Adipocyte (in vitro differentiated cells): ENCODE data around the gene C2orf80.
A peak's percentile ranks its signal among the peaks of the same experiment; 100 is the strongest.
"Not testable (repeated sequence)": the region's sequence is repeated elsewhere in the genome, so short reads cannot be mapped to it uniquely, and the experiment has no call there.

ENCODE experiments used
- DNase-seq: peaks from one replicate; pipeline ENCODE4 v3.0.0-alpha.2; 2015; ENCODE audit warnings: low read depth
- H3K27me3 ChIP-seq: replicated peaks from 2 replicates; pipeline ENCODE4 v1.7.0; 2013; ENCODE audit warnings: mild to moderate bottlenecking, low read length, moderate library complexity; ENCODE audit not compliant: control insufficient read depth, insufficient read depth
- H3K36me3 ChIP-seq: 2 replicates; pipeline ENCODE4 v1.7.0; 2013; ENCODE audit warnings: low read length, mild to moderate bottlenecking, moderate library complexity; ENCODE audit not compliant: control insufficient read depth, insufficient read depth, severe bottlenecking
- H3K4me1 ChIP-seq: 2 replicates; pipeline ENCODE4 v1.7.0; 2013; ENCODE audit warnings: mild to moderate bottlenecking, low read length, moderate library complexity; ENCODE audit not compliant: control insufficient read depth, insufficient read depth
- H3K4me3 ChIP-seq: 2 replicates; pipeline ENCODE4 v1.7.0; 2013; ENCODE audit warnings: mild to moderate bottlenecking, low read length, moderate library complexity
- H3K9ac ChIP-seq: 2 replicates; pipeline ENCODE4 v1.7.0; 2013; ENCODE audit warnings: mild to moderate bottlenecking, low read length, moderate library complexity
- H3K9me3 ChIP-seq: 2 replicates; pipeline ENCODE4 v1.7.0; 2013; ENCODE audit warnings: mild to moderate bottlenecking, low read length, moderate library complexity; ENCODE audit not compliant: control insufficient read depth

Gene C2orf80

GRCh38 chr2:208129744-208130711 lies 59.8 kb downstream of the C2orf80 start, which contains the start of gene CRYGC:
Gene CRYGC (minus strand): TSS chr2:208129828. CDS start chr2:208129792, 36 bp downstream.
- DNase-seq, result no peak
- Histone ChIP-seq H3K36me3 (no peaks in the 10 kb centered on the region), H3K4me1 (no peaks in the 10 kb centered on the region), H3K9ac (no peak within 1 kb of the TSS), H3K27me3 (peaks cover 26% of the 10 kb centered on the region), H3K9me3 (no peaks in the 10 kb centered on the region), H3K4me3 (no peak within 1 kb of the TSS)

- H3K4me1 ChIP-seq, result no peaks in the 10 kb centered on the region
- no peaks in the 10 kb centered on the region for H3K36me3 ChIP-seq
- DNase-seq, result no peak
- H3K4me3 ChIP-seq, result no peak overlapping the region
- peaks cover 37% of the 10 kb centered on the region for H3K27me3 ChIP-seq
- H3K9me3 ChIP-seq, result no peaks in the 10 kb centered on the region
- H3K9ac ChIP-seq, result no peak overlapping the region
Measured at GRCh38 chr2:208128136-208128535, 61.7 kb downstream of the C2orf80 start.

- Histone ChIP-seq H3K9ac (no peak overlapping the region), H3K9me3 (no peaks in the 10 kb centered on the region), H3K27me3 (peaks cover 37% of the 10 kb centered on the region), H3K36me3 (no peaks in the 10 kb centered on the region), H3K4me1 (no peaks in the 10 kb centered on the region), H3K4me3 (no peak overlapping the region)
- DNase-seq, result no peak
Measured at GRCh38 chr2:208127090-208127489, 62.7 kb downstream of the C2orf80 start.

GRCh38 chr2:208125251-208125650 lies 64.6 kb downstream of the C2orf80 start:
- no peak for DNase-seq
- Histone ChIP-seq H3K9ac (no peak overlapping the region), H3K4me1 (no peaks in the 10 kb centered on the region), H3K27me3 (peaks cover 34% of the 10 kb centered on the region), H3K36me3 (no peaks in the 10 kb centered on the region), H3K4me3 (no peak overlapping the region), H3K9me3 (no peaks in the 10 kb centered on the region)

- H3K4me1 ChIP-seq, H3K36me3 ChIP-seq, H3K9me3 ChIP-seq, H3K9ac ChIP-seq, DNase-seq: not testable (repeated sequence)
- peak within 1 kb of the TSS; percentile 33 for H3K4me3 ChIP-seq
- peaks cover 34% of the 10 kb centered on the region for H3K27me3 ChIP-seq
Measured at GRCh38 chr2:208124013-208124715, 65.7 kb downstream of the C2orf80 start, which contains the start of gene CRYGD. Gene CRYGD (minus strand): TSS chr2:208124524. CDS start chr2:208124473, 51 bp downstream.

- H3K4me3 ChIP-seq, result no peak overlapping the region
Measured at GRCh38 chr2:208122248-208122647, 67.6 kb downstream of the C2orf80 start.

GRCh38 chr2:208118918-208119317 lies 70.9 kb downstream of the C2orf80 start:
- Histone ChIP-seq H3K36me3 (no peaks in the 10 kb centered on the region), H3K9ac (no peak overlapping the region), H3K4me1 (no peaks in the 10 kb centered on the region), H3K27me3 (peaks cover 18% of the 10 kb centered on the region), H3K9me3 (no peaks in the 10 kb centered on the region), H3K4me3 (no peak overlapping the region)
- DNase-seq, result no peak

More at GRCh38 chr2:208122248-208122647, 67.6 kb downstream of the C2orf80 start:
- Histone ChIP-seq H3K9me3 (no peaks in the 10 kb centered on the region), H3K27me3 (peaks cover 26% of the 10 kb centered on the region), H3K9ac (no peak overlapping the region), H3K4me1 (no peaks in the 10 kb centered on the region), H3K36me3 (no peaks in the 10 kb centered on the region)
- DNase-seq, result no peak

GRCh38 chr2:208117390-208117789 lies 72.4 kb downstream of the C2orf80 start:
- peaks cover 26% of the 10 kb centered on the region for H3K27me3 ChIP-seq
- not testable (repeated sequence) for H3K4me1 ChIP-seq, H3K9me3 ChIP-seq, H3K4me3 ChIP-seq, H3K36me3 ChIP-seq, DNase-seq, H3K9ac ChIP-seq
